GM21529 (cell line): ENCODE results near the gene HMHB1.

ENCODE experiments used
- ATAC-seq: cut with Tn5 transposase; IDR thresholded peaks from one replicate; pipeline ENCODE4 v1.9.1; 2021; ENCODE audit not compliant: unreplicated experiment

HMHB1 gene

GRCh38 chr5:143865426-143866025, 53.6 kb downstream of the HMHB1 start:
- ATAC-seq = no peak
